GM18517 (cell line): ENCODE measurements around the gene TPD52L2.
"Not testable (repeated sequence)": the region's sequence is repeated elsewhere in the genome, so short reads cannot be mapped to it uniquely, and the experiment has no call there.

Experiments
- ATAC-seq: cut with Tn5 transposase; IDR thresholded peaks from one replicate; pipeline ENCODE4 v1.9.1; 2021; ENCODE audit warnings: mild to moderate bottlenecking, moderate library complexity; ENCODE audit not compliant: unreplicated experiment

TPD52L2 gene

DNA sequence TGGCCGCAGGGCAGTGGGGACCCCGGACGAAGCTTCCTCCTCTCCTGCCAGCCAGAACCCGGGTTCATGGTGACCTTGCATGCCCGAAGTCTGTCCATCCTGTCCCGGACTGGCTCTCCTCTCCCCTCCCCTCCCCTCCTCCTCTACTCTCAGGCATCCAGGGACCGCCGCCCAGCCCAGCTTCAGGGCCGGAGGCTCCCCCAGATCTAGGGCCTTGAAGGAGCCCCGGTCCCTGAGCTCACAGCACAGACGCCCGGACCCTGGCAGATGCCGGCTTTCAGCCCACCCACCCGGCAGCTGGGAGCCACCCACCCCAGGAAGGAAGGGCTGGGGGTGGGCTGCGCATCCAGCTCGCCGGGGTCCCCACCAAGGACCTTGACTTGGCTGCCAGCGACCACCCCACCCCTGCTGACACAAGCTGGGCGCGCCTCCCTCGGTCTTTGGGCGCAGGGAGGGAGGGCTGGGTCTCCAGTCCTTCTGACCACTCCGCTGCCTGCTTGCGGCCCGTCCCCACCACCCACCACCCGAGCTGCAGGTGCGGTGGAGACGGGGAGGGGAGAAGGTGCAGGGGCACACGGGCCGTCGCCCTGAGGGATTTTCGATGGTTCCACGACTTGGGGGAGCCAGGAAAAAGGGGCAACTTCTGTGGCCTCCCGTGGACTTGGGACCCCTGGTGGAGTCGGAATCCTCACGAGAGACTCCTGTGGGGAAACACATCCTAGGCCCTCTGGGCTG, 9.5 kb upstream of the TPD52L2 start:
- no peak for ATAC-seq

- no peak for ATAC-seq
Observed at GRCh38 chr20:63856098-63856511, 9.0 kb upstream of the TPD52L2 start.

DNA sequence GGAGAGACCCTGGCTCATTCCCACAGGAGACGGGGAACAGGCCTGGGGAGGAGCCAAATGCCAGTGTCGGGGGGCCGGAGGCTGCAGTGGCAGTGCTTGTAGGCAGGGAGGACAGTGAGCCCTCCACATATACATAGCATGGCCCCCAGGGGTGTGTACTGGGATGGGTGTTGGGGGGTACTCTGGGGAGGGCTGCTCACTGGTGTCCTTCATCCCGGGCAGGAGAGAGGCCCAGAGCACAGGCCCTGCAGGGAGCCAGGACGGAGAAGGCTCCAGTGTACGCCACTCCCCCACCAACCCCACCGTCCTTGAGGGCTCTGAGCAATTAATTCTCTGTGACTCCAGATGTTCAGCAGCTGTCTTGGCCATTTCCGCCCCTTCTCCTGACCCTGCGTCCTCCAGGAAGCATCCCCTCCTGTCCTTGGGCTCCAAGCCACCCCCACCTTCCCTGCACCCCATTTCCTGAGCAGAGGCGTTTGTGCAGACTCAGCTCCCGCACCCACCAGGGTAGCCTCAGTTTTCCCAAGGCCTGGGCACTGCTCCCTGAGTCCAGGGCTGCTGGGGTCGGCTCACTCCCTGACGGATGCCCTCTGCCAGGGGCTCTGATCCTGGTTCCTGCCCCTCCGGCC, 7.2 kb upstream of the TPD52L2 start:
- no peak for ATAC-seq

- no peak for ATAC-seq
Observed at GRCh38 chr20:63858393-63859165, 6.5 kb upstream of the TPD52L2 start.

GRCh38 chr20:63859166-63859699, 5.8 kb upstream of the TPD52L2 start:
- no peak for ATAC-seq

DNA sequence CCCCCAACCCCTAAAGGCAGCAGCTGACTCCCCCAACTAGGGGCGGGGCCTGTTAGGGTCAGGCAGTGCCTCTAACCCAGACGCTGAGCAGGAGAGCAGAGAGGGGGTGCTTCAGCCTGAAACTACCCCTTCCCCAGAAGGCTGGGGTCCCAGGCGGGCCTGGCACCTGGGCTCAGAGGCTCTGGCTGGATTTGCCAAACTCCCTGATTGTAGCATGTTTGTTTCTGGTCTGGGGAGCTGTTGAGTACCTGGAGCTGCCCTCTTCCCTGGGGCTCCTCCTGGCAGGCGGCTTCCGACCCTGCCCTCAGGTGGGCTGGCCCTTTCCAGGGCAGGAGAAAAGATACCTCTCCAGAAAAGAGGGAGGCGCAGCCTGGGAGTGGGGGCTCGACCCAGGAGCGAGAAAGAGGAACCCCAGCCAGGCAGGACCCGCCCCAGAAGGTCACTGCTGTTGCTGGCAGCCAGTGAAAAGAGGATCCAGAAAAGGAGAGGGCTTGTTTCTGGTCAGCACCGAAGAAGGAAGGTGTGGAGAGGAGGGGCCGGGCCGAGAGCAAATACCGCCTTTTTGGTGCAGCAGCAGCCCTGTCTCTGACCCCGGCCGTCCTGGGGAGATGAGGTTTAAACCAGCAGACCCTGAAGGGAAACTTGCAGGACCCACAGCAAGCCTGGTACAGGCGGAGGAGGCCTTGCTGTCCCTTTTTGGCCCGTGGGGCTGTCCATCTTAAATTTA, 4.6 kb upstream of the TPD52L2 start:
- ATAC-seq = no peak

GRCh38 chr20:63861365-63861934, 3.6 kb upstream of the TPD52L2 start, which contains the start of gene ABHD16B:
Gene ABHD16B, plus strand, starts transcription at chr20:63861498. Its CDS starts 43 bp downstream, at chr20:63861541.
- ATAC-seq = no peak

GRCh38 chr20:63861981-63862901, 2.8 kb upstream of the TPD52L2 start:
- ATAC-seq = no peak

DNA sequence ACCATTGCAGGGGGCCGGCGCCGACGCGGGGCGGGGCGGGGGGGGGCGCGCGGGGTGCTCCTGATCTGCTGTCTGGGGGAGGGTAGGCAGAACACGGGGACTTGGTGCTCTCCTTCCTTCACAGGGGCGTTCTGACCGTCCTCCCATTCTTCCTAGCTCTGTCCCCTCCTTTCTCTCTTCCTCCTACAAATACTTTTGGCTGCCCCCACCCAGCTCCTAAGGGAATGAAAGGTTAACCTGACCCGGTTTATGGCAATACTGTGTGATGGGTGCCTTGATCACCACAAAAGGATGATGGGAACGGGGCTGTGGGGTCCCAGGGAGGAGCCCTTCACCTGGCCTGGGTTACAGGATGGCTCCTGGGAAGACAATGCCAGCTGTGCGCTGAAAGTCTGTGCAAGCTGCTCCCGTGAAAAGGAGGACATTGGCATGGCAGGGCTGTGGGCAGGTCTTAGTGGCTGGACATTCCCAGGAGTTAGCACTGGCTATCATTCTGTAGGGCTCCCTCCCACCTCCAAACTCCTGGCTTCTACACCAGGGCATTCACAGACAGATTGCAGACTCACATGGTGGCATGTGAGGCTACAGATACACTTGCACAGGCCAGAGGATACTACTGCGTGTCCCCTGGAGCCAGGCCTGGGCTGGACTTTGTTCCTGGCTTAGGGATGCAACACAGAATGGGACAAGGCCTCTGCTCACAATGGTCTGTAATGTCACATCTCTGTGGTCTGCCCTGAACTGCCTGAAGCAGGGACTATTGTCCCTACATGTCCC, 1.9 kb upstream of the TPD52L2 start:
- ATAC-seq = no peak

DNA sequence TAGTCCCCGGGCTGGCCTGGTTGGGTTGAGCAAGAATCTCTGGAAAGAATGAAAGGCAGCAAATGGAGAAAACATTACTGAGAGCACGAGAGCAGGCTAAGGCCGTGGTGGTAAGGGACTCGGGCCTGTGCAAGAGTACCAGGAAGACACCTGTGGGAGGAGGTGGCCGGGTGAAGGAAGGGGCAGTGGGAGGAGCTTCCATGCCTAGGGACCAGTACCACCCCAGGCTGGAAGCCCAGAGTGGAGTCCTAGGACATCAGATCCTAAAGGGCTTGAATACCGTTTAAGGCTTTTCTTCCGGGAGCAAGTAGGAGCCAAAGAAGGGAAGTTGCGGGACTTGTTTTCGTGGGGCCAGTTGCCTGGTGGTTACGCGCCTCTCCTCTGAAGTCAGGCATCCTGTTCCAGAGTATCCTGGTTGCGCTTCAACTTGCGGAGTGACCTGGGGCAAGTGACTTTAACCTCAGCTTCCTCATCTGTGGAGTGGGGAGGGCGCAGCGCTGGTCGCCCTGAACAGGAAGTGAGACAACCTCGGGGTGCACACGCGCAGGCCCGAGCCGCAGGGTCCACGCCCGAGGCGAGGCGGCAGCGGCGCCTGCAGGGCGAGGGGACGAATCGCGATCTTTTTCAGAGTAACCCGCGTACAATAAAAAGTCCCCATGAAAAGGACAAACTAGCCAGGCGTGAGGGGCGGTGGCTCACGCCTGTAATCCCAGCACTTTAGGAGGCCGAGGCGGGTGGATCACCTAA, 1.1 kb upstream of the TPD52L2 start:
- ATAC-seq = peak; percentile 44

GRCh38 chr20:63864545-63864977, 509 bp upstream of the TPD52L2 start:
- ATAC-seq = peak; percentile 4

DNA sequence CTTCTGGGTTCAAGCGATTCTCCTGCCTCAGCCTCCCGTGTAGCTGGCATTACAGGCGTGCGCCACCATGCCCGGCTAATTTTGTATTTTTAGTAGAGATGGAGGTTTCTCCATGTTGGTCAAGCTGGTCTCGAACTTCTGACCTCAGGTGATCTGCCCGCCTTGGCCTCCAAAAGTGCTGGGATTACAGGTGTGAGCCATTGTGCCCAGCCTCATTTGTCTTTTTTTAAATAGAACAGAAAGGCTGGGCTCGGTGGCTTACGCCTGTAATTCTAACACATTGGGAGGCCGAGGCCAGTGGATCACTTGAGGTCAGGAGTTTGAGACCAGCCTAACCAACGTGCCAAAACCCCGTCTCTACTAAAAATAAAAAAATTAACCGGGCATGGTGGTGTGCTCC, 2.0 kb downstream of the TPD52L2 start:
- not testable (repeated sequence) for ATAC-seq

DNA sequence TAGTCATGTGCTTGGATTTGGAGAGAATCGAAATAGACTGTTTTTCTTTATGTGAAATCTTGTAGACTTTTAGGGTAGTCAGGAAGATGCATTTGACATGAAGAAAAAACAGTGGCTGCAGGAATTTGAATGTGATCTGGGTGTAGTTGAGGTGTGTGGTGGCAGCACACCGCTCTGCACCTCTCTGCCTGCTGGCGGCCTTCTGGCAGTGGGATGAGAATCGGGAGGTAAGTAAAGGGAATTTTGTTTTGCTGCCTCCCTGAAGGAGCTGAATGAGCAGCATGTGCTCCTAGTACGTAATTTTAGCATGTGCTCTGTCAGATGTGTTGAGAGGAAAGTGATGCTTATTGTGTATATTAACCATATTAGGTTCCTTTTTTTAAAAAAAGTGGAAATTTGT, 3.2 kb downstream of the TPD52L2 start:
- no peak for ATAC-seq

DNA sequence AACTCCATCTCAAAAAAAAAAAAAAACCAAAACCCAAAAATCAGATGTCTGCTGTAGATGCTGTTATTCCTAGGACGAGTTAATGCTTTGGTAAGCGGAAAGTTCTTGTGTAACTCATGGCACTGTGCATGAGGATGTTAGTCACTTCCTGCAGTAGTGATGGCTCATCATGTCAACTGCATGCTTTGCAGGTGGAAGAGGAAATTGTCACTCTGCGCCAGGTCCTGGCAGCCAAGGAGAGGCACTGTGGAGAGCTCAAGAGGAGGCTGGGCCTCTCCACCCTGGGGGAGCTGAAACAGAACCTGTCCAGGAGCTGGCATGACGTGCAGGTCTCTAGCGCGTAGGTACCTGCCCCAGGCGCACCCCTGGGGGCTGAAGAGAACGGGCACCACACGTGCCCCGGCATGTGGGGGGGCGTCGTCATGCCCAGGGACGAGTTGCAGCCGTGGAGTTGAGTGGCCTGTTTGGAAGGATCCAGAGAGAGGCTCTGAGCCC, 8.5 kb downstream of the TPD52L2 start:
- no peak for ATAC-seq

DNA sequence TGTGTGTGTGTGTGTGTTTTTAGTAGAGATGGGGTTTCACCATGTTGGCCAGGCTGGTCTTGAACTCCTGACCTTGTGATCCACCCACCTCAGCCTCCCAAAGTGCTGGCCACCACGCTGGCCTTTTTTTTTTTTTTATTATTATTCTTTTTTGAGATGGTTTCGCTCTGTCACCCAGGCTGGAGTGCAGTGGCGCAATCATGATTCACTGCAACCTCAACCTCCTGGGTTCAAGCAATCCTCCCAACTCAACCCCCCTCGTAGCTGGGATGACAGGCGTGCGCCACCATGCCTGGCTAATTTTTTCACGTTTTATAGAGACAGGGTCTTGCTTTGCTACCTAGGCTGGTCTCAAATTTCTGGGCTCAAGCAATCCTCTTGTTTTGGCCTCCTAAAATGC, 9.2 kb downstream of the TPD52L2 start:
- not testable (repeated sequence) for ATAC-seq

- no peak for ATAC-seq
Observed at GRCh38 chr20:63876489-63877036, 11.5 kb downstream of the TPD52L2 start.

DNA sequence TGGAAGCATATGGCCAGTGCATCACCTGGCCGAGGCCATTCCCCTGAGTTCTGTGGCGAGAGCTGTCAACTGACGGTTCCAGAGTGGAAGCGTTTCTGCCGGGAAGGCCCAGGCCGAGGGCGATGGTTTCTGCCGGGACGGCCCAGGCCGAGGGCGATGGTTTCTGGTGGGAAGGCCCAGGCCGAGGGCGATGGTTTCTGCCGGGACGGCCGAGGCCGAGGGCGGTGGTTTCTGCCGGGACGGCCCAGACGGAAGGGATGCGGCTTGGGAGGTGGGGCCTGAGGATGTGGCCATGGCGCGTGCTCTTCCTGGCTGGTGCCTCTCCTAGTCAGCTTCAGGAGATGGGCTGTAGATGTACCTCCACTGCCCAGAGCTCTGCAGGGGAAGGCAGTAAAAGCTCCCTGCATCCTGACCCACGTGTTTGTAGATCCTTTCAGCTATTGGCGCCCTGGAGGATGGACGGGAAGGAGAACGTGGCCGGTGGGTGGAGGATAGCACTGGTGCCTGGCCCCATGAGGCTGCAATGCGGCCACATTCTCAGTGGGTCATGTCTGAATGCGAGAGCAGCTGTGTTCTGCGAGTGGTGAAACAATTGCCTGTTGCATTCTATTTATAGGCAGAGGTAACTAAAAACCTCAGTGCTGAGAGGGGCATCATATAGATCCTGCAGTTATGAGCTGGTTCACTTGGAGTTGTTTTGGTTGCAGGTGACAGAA, 12.8 kb downstream of the TPD52L2 start:
- no peak for ATAC-seq
